Hematopoietic multipotent progenitor cell treated with erythropoietin and hydrocortisone succinate and interleukin-3 and kit ligand, for 4 days (in vitro differentiated cells): ENCODE data around the gene NAB2.
"Not testable (repeated sequence)": the region's sequence is repeated elsewhere in the genome, so short reads cannot be mapped to it uniquely, and the experiment has no call there.

Source experiments
- DNase-seq: peaks from one replicate; pipeline ENCODE4 v3.0.0-alpha.2; 2015

NAB2 gene

DNA sequence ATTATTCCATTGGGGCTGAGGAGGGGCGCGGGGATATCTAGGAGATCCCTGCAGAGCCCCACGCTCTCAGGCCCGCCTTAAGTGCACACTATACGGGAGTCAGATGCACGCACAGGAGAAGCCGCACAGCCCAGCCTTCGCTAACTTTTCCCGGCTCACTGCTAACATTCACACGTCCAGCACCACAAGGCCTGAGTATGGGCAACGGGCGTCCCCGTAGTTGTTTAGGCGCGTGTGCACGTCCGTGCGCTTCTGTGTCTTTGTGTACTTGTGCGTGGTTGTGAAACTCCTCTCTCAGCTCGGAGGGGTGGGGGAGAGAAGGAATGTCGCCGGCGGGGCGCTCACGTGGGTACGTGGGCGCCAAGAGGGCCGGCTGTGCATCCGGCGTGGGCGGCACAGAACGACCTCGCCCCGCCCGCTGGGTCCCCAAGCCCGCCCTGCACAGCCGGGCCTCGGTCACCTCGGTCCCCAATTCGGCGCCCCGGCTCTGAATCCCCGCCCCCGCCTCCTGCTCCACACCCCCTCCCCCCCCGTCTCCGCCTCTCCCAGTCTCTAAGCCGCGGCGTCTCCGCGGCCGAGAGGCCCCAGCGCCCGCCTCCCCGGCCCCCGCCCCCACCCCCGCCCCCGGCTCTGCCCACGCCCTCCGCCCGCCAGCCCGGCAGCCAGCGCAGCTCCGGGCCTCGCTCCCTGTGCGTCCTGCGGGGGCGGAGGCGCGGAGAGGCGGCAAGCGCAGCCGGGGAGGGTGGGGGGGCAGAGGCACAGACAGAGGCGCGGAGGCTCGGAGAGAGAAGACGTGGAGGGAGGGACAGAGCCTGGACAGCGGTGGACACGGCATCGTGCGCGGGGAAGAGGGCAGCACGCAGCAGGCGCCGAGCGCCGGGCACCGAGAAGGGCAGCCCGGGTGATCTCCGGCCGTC, at the start of gene NAB2:
Gene NAB2 (plus strand): TSS at position 761 of the 917 bp plus-strand sequence. CDS start 158 bp downstream, outside the sequence.
- DNase-seq = peak; percentile 99

GRCh38 chr12:57040211-57040610, 48.7 kb upstream of the NAB2 start:
- no peak for DNase-seq

GRCh38 chr12:57040750-57041149, 48.2 kb upstream of the NAB2 start:
- DNase-seq = no peak

- DNase-seq = no peak
These were observed 46.2 kb upstream of the NAB2 start for GRCh38 chr12:57042695-57043094.

GRCh38 chr12:57044468-57044867, 44.4 kb upstream of the NAB2 start:
- no peak for DNase-seq

GRCh38 chr12:57044889-57045288, 44.0 kb upstream of the NAB2 start:
- no peak for DNase-seq

DNA sequence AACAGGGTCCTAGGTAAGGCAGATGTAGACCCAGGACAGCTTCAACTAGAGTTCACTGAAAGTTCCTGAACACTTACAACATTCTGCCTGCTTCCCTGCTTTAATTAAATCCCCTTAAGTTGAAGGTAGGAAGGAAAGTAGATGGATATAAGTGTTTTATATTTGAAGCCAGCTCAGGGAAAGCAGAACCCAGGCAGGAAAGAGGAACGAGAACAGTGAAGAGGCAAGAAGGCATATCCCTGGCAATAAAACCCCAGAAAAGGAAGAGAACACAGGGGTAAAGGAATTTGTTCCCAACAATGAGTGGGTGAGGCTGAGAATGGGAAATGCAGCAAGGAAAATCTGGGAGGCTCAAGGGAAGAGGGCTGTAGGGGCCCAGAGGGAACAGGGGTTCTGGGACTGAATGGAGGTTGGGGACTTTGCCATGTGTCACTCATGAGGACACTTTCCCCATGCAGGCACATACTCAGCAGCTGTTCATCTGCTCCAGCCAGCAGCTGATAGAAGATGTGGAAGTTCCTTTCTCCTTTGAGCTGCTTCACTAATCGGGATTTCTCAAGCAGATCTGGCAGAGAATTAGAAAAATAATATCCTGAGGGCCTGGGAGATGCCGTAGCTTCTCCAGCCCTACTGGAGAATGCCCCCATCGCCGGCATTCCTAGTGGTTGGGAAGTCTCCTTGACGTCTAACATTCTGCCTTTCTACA, 42.7 kb upstream of the NAB2 start:
- no peak for DNase-seq

- DNase-seq = peak; percentile 80
These were observed 41.7 kb upstream of the NAB2 start for GRCh38 chr12:57046947-57047890.

- DNase-seq = no peak
These were observed 40.9 kb upstream of the NAB2 start for GRCh38 chr12:57047981-57048380.

GRCh38 chr12:57048423-57049118, 40.3 kb upstream of the NAB2 start:
- peak; percentile 30 for DNase-seq

DNA sequence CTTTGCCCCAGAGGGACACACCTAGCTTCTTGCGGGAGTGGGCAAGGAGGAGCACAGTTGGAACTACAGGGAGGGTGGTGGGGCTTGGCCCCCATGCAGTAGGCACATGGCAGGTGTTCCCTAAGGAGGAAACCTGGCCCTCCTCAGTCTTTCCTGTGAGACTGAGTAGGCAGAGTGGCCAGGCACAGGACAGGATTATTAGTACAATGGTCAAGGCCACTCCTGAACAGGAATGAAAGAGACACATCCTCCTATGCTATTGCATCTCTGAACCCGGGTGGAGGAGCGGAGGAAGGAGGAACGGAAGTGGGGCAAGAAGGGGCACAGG, 39.8 kb upstream of the NAB2 start:
- no peak for DNase-seq

DNA sequence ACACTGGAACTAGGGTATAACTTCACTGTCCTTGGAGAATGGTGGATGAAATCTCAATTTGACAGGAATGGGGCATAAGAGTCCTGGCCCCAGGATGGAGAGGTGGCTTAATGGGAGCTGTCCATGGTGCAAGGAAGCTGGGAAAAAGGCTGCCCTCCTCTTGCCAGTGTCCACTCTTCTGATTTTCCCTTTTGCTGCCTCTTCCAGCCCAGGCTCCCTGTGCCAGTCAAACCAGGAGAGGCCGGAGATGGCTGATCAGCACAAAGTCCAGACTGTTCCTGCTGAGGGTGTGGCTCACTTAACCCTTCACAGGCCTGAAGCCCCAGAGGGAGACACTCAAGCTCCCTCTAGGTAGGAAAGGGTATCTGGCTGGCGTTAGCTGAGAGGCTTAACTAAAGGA, 39.0 kb upstream of the NAB2 start, which contains the start of gene MYO1A:
Gene MYO1A (minus strand): TSS at position 240 of the 400 bp plus-strand sequence. CDS start 1,806 bp downstream, outside the sequence.
- DNase-seq = no peak

DNA sequence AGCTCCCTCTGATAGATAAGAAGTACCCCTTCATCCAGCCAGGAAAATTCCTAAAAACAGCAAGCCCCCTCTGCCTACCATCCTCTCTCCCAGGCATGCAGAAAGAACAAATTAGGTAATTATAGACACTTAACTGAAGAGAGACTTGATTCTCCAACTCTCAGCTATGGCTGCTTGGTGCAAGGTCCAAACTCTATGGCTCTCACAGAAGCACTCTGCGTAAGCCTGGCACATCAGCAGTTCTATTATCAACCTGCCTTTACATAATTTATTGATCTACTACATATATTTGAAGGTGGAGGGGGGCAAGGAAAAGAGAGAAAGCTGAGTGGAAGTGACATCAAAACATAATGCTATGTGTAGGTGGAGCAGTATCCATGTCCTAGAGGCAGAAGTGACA, 37.9 kb upstream of the NAB2 start:
- no peak for DNase-seq

DNA sequence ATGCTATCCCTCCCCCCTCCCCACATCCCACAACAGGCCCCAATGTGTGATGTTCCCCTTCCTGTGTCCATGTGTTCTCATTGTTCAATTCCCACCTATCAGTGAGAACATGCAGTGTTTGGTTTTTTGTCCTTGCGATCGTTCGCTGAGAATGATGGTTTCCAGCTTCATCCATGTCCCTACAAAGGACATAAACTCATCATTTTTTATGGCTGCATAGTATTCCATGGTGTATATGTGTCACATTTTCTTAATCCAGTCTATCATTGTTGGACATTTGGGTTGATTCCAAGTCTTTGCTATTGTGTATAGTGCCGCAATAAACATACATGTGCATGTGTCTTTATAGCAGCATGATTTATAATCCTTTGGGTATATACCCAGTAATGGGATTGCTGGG, 35.8 kb upstream of the NAB2 start:
- not testable (repeated sequence) for DNase-seq

GRCh38 chr12:57053901-57054300, 35.0 kb upstream of the NAB2 start:
- DNase-seq = not testable (repeated sequence)

GRCh38 chr12:57055824-57056223, 33.1 kb upstream of the NAB2 start:
- peak; percentile 43 for DNase-seq

DNA sequence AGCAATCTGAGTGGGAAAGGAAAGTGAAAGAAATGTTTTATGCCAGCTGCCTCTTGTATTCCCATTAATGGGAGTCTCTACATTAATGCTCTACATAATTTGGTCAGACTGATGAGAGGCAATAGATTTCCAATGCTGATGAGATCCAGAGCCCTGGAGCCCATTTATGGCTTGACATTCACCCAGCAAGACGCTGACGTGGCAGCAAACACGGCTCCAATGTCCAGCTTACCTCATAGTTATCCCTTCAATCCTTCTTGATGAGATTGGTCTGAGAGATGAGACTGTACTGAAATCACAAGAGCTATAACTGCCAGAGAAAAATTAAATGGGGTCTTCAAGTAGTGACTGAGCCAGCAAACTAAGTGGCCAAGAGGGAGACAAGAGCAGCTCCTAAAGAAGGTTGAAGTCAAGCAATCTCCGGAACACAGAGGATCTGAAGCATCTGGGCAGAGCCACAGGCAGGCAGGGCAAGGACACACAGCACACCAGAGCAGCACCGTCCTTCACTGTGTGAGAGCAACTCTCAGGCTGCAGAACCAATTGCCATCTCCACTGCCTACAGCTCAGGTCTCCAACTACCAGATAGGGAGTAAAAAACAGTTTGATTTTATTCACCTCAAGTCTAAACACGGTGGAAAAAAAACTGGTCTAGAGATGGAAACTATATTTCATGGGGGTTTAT, 31.7 kb upstream of the NAB2 start:
- DNase-seq = no peak

DNA sequence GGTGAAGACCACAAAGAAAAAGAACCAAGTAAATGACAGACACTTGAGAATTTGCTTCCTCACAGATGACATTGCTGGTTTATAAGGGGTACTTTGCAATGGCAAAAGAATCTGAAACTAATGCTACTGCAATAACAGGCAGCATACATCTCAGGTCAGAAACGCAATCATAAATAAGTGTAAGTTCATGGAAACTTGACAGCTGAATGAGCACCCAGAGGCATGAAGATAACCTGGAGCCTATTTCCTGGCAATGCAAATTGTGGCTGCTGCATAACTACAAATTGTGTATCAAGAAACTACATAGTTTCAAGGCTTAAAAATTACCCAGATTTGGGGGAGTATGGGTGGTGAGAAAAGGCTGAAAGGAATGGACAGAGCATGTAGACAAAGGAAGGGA, 30.5 kb upstream of the NAB2 start:
- DNase-seq = no peak

GRCh38 chr12:57063991-57064685, 24.8 kb upstream of the NAB2 start:
- DNase-seq = no peak

GRCh38 chr12:57066245-57066644, 22.7 kb upstream of the NAB2 start:
- no peak for DNase-seq

DNA sequence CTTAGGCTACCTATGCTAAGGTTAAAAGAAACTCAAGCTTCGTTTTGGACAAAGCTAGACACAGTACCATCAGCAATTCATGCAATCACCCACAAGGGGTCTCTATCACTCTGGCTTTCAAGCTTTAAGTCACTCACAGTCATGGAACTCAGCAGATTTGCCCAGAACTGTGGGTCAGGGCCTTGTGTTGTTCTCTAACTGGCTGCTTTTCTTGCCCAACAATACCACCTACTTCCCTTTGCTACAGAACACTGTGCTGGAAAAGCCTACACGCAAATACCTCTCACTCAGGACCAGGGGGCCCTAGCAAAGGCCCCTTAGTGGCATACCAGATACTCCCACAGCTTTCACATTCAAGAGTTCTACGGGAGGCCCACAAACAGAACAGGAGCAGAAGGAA, 19.4 kb upstream of the NAB2 start:
- DNase-seq = peak; percentile 95
